Neutrophil (primary cell): ENCODE data around the gene S1PR5.
"Not testable (repeated sequence)": the region's sequence is repeated elsewhere in the genome, so short reads cannot be mapped to it uniquely, and the experiment has no call there.

Experiments used
- H3K27ac ChIP-seq: fragments of 200-600 bp; sonication (generic); 2 replicates; pipeline ENCODE4 v1.5.1; 2016; ENCODE audit warnings: mild to moderate bottlenecking, moderate library complexity
- H3K27me3 ChIP-seq: fragments of 200-600 bp; sonication (generic); 2 replicates; pipeline ENCODE4 v1.6.0; 2016; ENCODE audit warnings: mild to moderate bottlenecking
- H3K36me3 ChIP-seq: fragments of 200-600 bp; sonication (generic); 2 replicates; pipeline ENCODE4 v1.5.1; 2017
- H3K4me1 ChIP-seq, 2 experiments: fragments of 200-600 bp in 1 of 2; sonication (generic) in 1 of 2; 1 replicate in 1 of 2; 2 replicates in 1 of 2; pipeline versions ENCODE4 v1.5.1 to v1.6.1; 2013 to 2016; ENCODE audit warnings: low read depth in 1 of 2, low read length in 1 of 2, mild to moderate bottlenecking in 1 of 2, moderate library complexity in 1 of 2; ENCODE audit not compliant: control insufficient read depth in 1 of 2, insufficient read depth in 1 of 2
- H3K4me3 ChIP-seq, 2 experiments: fragments of 200-600 bp in 1 of 2; sonication (generic) in 1 of 2; 1 replicate in 1 of 2; 2 replicates in 1 of 2; pipeline ENCODE4 v1.5.1; 2013 to 2016; ENCODE audit warnings: low read depth in 1 of 2, low read length in 1 of 2, mild to moderate bottlenecking in 1 of 2, moderate library complexity in 1 of 2
- H3K9me3 ChIP-seq: fragments of 200-600 bp; sonication (generic); 2 replicates; pipeline ENCODE4 v1.5.1; 2016
- CTCF ChIP-seq: fragments of 200-600 bp; sonication (generic); IDR thresholded peaks from 2 replicates; pipeline ENCODE4 v1.5.1; 2016; ENCODE audit warnings: antibody characterized with exemption

S1PR5 gene

GRCh38 chr19:10543420-10544241, 26.4 kb upstream of the S1PR5 start, which contains the start of gene ATG4D:
Gene ATG4D (plus strand): TSS chr19:10543904. CDS start chr19:10544091, 187 bp downstream.
- Histone ChIP-seq H3K4me1 (peaks cover 22 to 26% of the 10 kb centered on the region in 2 experiments), H3K27me3 (peaks cover 17% of the 10 kb centered on the region), H3K36me3 (peaks cover 23% of the 10 kb centered on the region), H3K9me3 (no peaks in the 10 kb centered on the region), H3K27ac (peak within 1 kb of the TSS; percentile 83), H3K4me3 (peak within 1 kb of the TSS; percentile 82 to 91)
- TF ChIP-seq CTCF, result peak; percentile 37

- H3K4me1 ChIP-seq, result peaks cover 22 to 26% of the 10 kb centered on the region in 2 experiments
- no peaks in the 10 kb centered on the region for H3K9me3 ChIP-seq
- H3K27me3 ChIP-seq, result peaks cover 23% of the 10 kb centered on the region
- peak overlapping the region; percentile 83 for H3K27ac ChIP-seq
- peaks cover 17% of the 10 kb centered on the region for H3K36me3 ChIP-seq
- TF ChIP-seq CTCF, result no peak
- peak overlapping the region; percentile 82 to 91 for H3K4me3 ChIP-seq
These were observed 25.8 kb upstream of the S1PR5 start for GRCh38 chr19:10543059-10543419.

GRCh38 chr19:10539016-10539415, 21.8 kb upstream of the S1PR5 start:
- H3K36me3 ChIP-seq, H3K4me3 ChIP-seq, H3K27ac ChIP-seq, H3K9me3 ChIP-seq: not testable (repeated sequence)
- H3K4me1 ChIP-seq, result peaks cover 9 to 14% of the 10 kb centered on the region in 2 experiments
- peaks cover 45% of the 10 kb centered on the region for H3K27me3 ChIP-seq

GRCh38 chr19:10538204-10538983, 21.1 kb upstream of the S1PR5 start:
- Histone ChIP-seq H3K9me3 (no peaks in the 10 kb centered on the region), H3K4me1 (peaks cover 8 to 12% of the 10 kb centered on the region in 2 experiments), H3K27ac (no peak overlapping the region), H3K27me3 (peaks cover 47% of the 10 kb centered on the region), H3K4me3 (no peak overlapping the region), H3K36me3 (no peaks in the 10 kb centered on the region)
- TF ChIP-seq CTCF, result no peak

GRCh38 chr19:10537668-10538067, 20.4 kb upstream of the S1PR5 start:
- TF ChIP-seq CTCF, result no peak
- H3K27me3 ChIP-seq, result peaks cover 47% of the 10 kb centered on the region
- H3K27ac ChIP-seq, result no peak overlapping the region
- no peaks in the 10 kb centered on the region for H3K9me3 ChIP-seq
- no peaks in the 10 kb centered on the region for H3K36me3 ChIP-seq
- H3K4me3 ChIP-seq, result no peak overlapping the region
- peaks cover 4 to 6% of the 10 kb centered on the region in 2 experiments for H3K4me1 ChIP-seq

GRCh38 chr19:10535613-10536012, 18.4 kb upstream of the S1PR5 start:
- Histone ChIP-seq H3K9me3 (no peaks in the 10 kb centered on the region), H3K36me3 (no peaks in the 10 kb centered on the region), H3K27ac (no peak overlapping the region), H3K4me3 (no peak overlapping the region), H3K4me1 (peaks cover 4 to 6% of the 10 kb centered on the region in 2 experiments), H3K27me3 (peaks cover 45% of the 10 kb centered on the region)
- no peak for TF ChIP-seq CTCF
